Measurements from ENCODE around the gene ISLR.
A peak's percentile ranks its signal among the peaks of the same experiment; 100 is the strongest.
"Not testable (repeated sequence)": the region's sequence is repeated elsewhere in the genome, so short reads cannot be mapped to it uniquely, and the experiment has no call there.

Gene ISLR

DNA sequence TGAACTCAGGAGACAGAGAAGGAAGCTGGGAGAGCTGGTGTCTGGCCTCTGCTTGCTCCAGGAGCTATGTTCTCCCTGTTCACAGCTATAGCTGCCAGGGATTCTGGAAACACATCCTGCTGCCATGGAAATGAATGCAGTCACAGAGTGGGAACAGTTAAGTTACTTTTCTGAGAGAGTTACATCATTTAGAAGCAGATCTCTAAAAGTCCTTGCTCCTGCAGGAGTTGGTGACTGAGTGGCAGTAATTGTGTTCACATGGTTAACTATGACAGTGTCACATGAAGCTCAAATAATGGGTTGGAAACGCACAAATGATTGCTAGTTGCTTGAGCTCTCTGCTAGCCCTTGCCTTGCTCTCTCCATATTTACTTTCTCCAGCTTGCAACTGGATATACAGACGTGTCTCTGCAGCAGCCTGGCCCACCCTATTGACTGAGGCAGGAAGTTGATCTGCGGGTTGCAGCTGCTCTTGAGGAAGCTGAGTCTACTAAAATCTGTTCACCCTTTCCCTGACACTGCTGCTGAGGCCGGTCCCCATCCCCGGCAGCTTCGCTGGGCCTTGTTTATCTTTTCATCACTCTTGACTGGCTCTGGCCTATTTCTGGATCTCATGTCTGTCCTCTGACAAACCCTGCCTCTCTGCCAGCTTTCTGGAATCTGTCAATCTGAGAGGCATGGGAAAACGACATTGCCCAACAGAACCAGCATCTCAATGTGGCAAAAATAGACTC is 16.7 kb upstream of the ISLR start:
- no peaks in the 10 kb centered on the region for H3K27me3 ChIP-seq
- no peaks in the 10 kb centered on the region for H3K36me3 ChIP-seq
- TF ChIP-seq CTCF (IDR thresholded peaks at IDR 0.05), result no peak
- intact Hi-C loops (cut with DNase I; ENCODE audit: low total_unique reads), result no loop called here
- DNase-seq, result peak; percentile 57 to 84
- no peak overlapping the region for H3K4me3 ChIP-seq
- peak overlapping the region; percentile 69 to 70 for H3K27ac ChIP-seq
- no peaks in the 10 kb centered on the region for H3K9me3 ChIP-seq
- peaks cover 0 to 47% (median 33%) of the 10 kb centered on the region in 4 donors for H3K4me1 ChIP-seq

DNA sequence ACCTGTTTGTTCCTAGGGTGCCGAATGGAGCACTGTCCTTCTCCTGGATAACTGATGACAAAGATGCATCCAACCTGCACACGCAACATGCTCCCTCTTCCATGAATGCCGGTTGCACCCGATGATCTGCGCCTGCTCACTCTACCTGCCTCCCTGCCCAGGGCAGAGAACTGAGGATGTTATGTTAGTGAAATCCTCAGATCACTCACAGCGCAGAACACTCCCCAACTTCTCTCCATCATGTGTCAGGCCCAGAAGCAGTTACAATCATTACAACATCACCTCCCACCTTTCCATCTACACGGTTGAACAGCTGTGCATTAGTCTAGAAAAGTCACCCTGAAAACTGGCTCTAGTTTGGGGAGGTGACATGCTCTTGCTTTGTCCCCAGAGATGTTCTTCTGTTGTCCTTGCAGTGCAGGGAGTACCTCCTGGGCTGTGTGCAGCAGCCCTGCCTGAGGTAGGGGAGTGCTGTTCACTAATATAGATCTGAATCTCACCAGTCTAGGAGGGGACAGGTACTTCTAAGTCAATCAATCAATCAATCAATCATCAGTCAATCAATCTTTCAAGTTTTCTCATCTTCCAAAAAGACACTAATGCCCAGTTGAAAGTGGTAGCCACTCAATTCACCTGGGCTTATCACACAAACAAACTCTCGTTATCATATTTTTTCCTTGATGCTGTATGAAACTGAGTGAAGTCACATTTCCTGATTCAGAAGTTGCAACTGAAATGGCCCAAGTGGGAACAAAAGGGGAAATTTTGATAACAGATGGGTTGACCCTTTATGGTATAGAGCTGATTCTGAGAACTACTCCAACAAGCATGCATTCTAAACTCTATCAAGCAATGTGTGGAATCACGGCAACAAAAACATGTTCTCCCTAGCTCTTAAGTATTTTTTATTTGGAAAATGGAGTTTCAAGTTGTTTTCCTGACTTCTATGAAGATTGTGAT is 15.4 kb upstream of the ISLR start:
- DNase-seq, result no peak
- intact Hi-C loops (cut with DNase I; ENCODE audit: low total_unique reads), result no loop called here
- H3K27me3 ChIP-seq, result no peaks in the 10 kb centered on the region
- H3K4me1 ChIP-seq, result peaks cover 0 to 47% (median 33%) of the 10 kb centered on the region in 4 donors
- H3K27ac ChIP-seq, result peak overlapping the region; percentile 69 to 70
- H3K36me3 ChIP-seq, result no peaks in the 10 kb centered on the region
- no peaks in the 10 kb centered on the region for H3K9me3 ChIP-seq
- no peak overlapping the region for H3K4me3 ChIP-seq
- no peak for TF ChIP-seq CTCF (IDR thresholded peaks at IDR 0.05)

DNA sequence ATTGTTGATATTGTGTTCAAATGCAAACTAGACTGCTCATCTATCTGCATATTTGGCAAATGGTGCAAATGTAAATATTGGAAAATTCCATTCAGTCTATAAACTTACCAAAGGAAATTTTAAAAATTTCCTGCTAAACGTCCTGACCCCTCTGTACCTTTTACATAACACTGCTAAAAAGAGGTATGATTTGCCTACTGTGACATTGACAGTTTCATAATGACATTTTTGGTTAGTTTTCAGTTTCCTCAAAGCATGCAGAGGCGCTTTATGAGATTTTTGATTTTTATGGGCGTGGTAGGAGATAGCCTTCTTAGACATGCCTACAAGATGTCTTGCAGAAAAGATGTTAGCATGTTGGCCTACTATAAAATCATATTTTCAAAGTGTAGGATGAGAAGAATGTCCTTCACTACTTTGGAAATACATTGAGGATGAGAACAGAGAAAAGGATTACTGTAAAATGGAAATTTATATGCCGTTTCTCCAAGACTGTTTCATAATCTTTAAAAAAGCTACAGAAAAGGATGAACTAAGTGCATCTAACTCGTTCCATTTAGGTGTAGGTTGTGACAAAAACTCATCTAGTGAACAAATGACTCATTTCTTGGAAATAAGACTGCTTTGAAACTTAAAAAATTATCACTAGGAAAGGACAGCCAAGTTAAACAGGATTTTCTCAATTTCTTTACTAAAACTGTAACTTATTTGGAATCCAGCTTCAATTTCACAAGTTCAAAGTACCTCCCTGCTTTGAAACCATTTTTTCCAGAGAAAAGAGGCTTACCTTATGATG is 14.5 kb upstream of the ISLR start:
- no peak for TF ChIP-seq CTCF (IDR thresholded peaks at IDR 0.05)
- Histone ChIP-seq H3K27me3 (no peaks in the 10 kb centered on the region), H3K27ac (peak overlapping the region in 1 of 2 donors; percentile 70), H3K4me3 (no peak overlapping the region), H3K36me3 (no peaks in the 10 kb centered on the region), H3K9me3 (no peaks in the 10 kb centered on the region), H3K4me1 (peaks cover 0 to 47% (median 33%) of the 10 kb centered on the region in 4 donors)
- DNase-seq, result no peak
- intact Hi-C loops (cut with DNase I; ENCODE audit: low total_unique reads), result no loop called here

- H3K9me3 ChIP-seq, result no peaks in the 10 kb centered on the region
- H3K4me1 ChIP-seq, result peaks cover 0 to 47% (median 33%) of the 10 kb centered on the region in 4 donors
- H3K4me3 ChIP-seq, result no peak overlapping the region
- peak overlapping the region in 1 of 2 donors; percentile 70 for H3K27ac ChIP-seq
- TF ChIP-seq CTCF (IDR thresholded peaks at IDR 0.05), result no peak
- intact Hi-C loops (cut with DNase I; ENCODE audit: low total_unique reads), result no loop called here
- DNase-seq, result no peak
- H3K36me3 ChIP-seq, result no peaks in the 10 kb centered on the region
- H3K27me3 ChIP-seq, result no peaks in the 10 kb centered on the region
These were observed 13.7 kb upstream of the ISLR start for GRCh38 chr15:74159773-74160172.

GRCh38 chr15:74160390-74160789 is 13.1 kb upstream of the ISLR start:
- H3K4me3 ChIP-seq; H3K27me3 ChIP-seq; H3K27ac ChIP-seq; intact Hi-C loops (cut with DNase I; ENCODE audit: low total_unique reads); H3K36me3 ChIP-seq; DNase-seq; H3K9me3 ChIP-seq: not testable (repeated sequence)
- H3K4me1 ChIP-seq, result peaks cover 0 to 47% (median 33%) of the 10 kb centered on the region in 4 donors

DNA sequence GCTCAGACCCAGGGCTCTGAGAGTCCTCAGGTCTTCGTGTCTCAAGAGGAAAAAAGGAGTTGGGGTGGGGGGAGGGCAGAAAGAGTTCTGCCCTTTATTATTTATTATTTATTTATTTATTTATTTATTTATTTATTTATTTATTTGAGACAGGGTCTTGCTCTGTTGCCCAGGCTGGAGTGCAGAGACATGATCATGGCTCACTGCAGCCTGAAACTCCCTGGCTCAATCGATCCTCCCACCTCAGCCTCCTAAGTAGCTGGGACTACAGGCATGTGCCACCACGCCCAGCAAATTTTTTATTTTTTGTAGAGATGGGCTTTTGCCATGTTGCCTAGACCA is 11.3 kb upstream of the ISLR start:
- H3K9me3 ChIP-seq; DNase-seq; H3K4me3 ChIP-seq; intact Hi-C loops (cut with DNase I; ENCODE audit: low total_unique reads); H3K27ac ChIP-seq; H3K27me3 ChIP-seq; H3K36me3 ChIP-seq: not testable (repeated sequence)
- H3K4me1 ChIP-seq, result peaks cover 0 to 31% (median 22%) of the 10 kb centered on the region in 4 donors
